ENCODE data around the gene FMN2. TPM values are rescaled to one million over a fixed set of nuclear protein-coding genes. Genes with fewer than 3 reads are reported as not detected.

FMN2 gene
- 0.48 TPM for total RNA-seq
- long read RNA-seq, result 0 reads

GRCh38 chr1:240091614-240092300 lies at the start of gene FMN2:
TSS of gene FMN2 (plus strand) at chr1:240091883. CDS start at chr1:240092110, 227 bp downstream.
- DNase-seq (ENCODE audit: low spot score), result no peak

GRCh38 chr1:240044620-240045019 lies 47.1 kb upstream of the FMN2 start:
- DNase-seq (ENCODE audit: low spot score), result no peak

- DNase-seq (ENCODE audit: low spot score), result no peak
These were observed 45.7 kb upstream of the FMN2 start for GRCh38 chr1:240046000-240046399.

- DNase-seq (ENCODE audit: low spot score), result no peak
These were observed 37.5 kb upstream of the FMN2 start for GRCh38 chr1:240054109-240054701.

- DNase-seq (ENCODE audit: low spot score), result no peak
These were observed 35.7 kb upstream of the FMN2 start for GRCh38 chr1:240055936-240056335.

GRCh38 chr1:240056350-240056749 lies 35.3 kb upstream of the FMN2 start:
- no peak for DNase-seq (ENCODE audit: low spot score)

- DNase-seq (ENCODE audit: low spot score), result no peak
These were observed 33.6 kb upstream of the FMN2 start for GRCh38 chr1:240058049-240058448.

- no peak for DNase-seq (ENCODE audit: low spot score)
These were observed 22.7 kb upstream of the FMN2 start for GRCh38 chr1:240068961-240069360.

GRCh38 chr1:240070188-240070587 lies 21.5 kb upstream of the FMN2 start:
- DNase-seq (ENCODE audit: low spot score), result no peak

- DNase-seq (ENCODE audit: low spot score), result no peak
These were observed 18.6 kb upstream of the FMN2 start for GRCh38 chr1:240073097-240073496.

GRCh38 chr1:240074422-240074821 lies 17.3 kb upstream of the FMN2 start:
- DNase-seq (ENCODE audit: low spot score), result no peak

GRCh38 chr1:240074908-240075307 lies 16.8 kb upstream of the FMN2 start:
- DNase-seq (ENCODE audit: low spot score), result no peak

- DNase-seq (ENCODE audit: low spot score), result no peak
These were observed 7.3 kb upstream of the FMN2 start for GRCh38 chr1:240084337-240084736.

GRCh38 chr1:240084749-240085148 lies 6.9 kb upstream of the FMN2 start:
- no peak for DNase-seq (ENCODE audit: low spot score)

- no peak for DNase-seq (ENCODE audit: low spot score)
These were observed 5.0 kb upstream of the FMN2 start for GRCh38 chr1:240086726-240087125.

GRCh38 chr1:240090014-240090413 lies 1.7 kb upstream of the FMN2 start:
- DNase-seq (ENCODE audit: low spot score), result no peak

- DNase-seq (ENCODE audit: low spot score), result no peak
These were observed 604 bp upstream of the FMN2 start for GRCh38 chr1:240090957-240091600.

GRCh38 chr1:240092301-240093119 lies 827 bp downstream of the FMN2 start:
- no peak for DNase-seq (ENCODE audit: low spot score)

- DNase-seq (ENCODE audit: low spot score), result no peak
These were observed 1.7 kb downstream of the FMN2 start for GRCh38 chr1:240093120-240093961.

- DNase-seq (ENCODE audit: low spot score), result no peak
These were observed 2.5 kb downstream of the FMN2 start for GRCh38 chr1:240094041-240094722.
